ENCODE measurements around the gene GBP2.

DNA sequence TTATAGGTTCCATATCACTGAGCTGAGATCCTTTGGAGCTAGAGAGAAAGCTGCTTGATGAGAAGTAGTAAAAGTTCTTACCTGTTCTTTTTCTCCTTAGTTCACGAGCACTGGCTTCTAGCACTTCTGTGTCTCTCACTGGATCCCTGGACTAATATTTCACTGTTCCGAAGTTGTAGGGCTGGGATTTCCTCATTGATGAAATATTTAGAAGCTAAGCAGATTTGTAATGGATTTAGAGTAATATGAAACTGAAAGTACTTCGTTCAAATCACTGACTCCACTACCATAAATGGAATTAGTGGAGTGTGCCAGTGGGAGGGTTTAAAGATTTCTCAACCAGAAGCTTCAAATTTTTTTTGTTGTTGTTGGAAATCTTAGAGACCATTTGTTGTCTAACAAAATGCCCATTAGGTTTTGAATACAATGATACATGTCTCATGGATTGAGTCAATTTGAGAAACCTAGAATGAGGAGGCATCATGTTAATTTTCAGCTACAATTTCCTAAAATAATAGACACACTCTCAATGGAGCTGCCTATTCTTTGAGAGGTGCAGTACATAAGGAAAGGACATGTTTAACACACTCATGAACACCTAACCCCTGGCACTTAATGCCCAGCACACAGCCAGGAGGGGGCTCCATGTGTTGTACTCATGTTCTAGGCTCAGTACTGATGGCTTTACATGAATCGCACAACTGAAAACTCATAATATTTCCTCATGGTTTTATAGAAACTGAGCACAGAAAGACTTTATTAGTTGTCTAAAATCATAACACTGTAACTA is 60.6 kb downstream of the GBP2 start, which contains the start of gene GBP1:
- TF ChIP-seq POLR2A (IDR thresholded peaks at IDR 0.05) (peak in 2 of 3 donors; percentile 31 to 52), CTCF (IDR thresholded peaks at IDR 0.05) (no peak)
